RKO (cell line): Measurements from ENCODE around the gene PPAN.

Source experiments
- DNase-seq: peaks from one replicate; pipeline ENCODE4 v3.0.0-alpha.2; 2016; ENCODE audit warnings: low spot score

The PPAN gene

GRCh38 chr19:10141479-10141878 lies 35.3 kb downstream of the PPAN start:
- DNase-seq = no peak

GRCh38 chr19:10141973-10142372 lies 35.8 kb downstream of the PPAN start:
- no peak for DNase-seq

GRCh38 chr19:10142701-10143375 lies 36.7 kb downstream of the PPAN start:
- DNase-seq = no peak

- no peak for DNase-seq
These were observed 37.5 kb downstream of the PPAN start for GRCh38 chr19:10143681-10144080.

GRCh38 chr19:10144361-10144760 lies 38.2 kb downstream of the PPAN start:
- no peak for DNase-seq

- no peak for DNase-seq
These were observed 38.9 kb downstream of the PPAN start for GRCh38 chr19:10145031-10145430.

- no peak for DNase-seq
These were observed 40.0 kb downstream of the PPAN start for GRCh38 chr19:10146142-10146541.

GRCh38 chr19:10149427-10149826 lies 43.3 kb downstream of the PPAN start:
- DNase-seq = no peak

- DNase-seq = no peak
These were observed 45.4 kb downstream of the PPAN start for GRCh38 chr19:10151521-10151920.

- peak; percentile 38 for DNase-seq
These were observed 45.9 kb downstream of the PPAN start for GRCh38 chr19:10152100-10152499.

- peak; percentile 63 for DNase-seq
These were observed 49.7 kb downstream of the PPAN start for GRCh38 chr19:10155839-10156238.

- DNase-seq = no peak
These were observed 51.9 kb downstream of the PPAN start for GRCh38 chr19:10158071-10158470.

GRCh38 chr19:10158485-10158884 lies 52.3 kb downstream of the PPAN start:
- no peak for DNase-seq

- no peak for DNase-seq
These were observed 53.4 kb downstream of the PPAN start for GRCh38 chr19:10159610-10160009.
